Activated CD8-positive, alpha-beta memory T cell treated with anti-CD3 and anti-CD28 coated beads, Interleukin-2, amount 50 U/mL, for 1 hour (primary cell): ENCODE results near the gene NR2C2AP.

Experiments
- DNase-seq: peaks from one replicate; pipeline ENCODE4 v3.0.0-alpha.2; 2020; ENCODE audit errors: extremely low read depth

The NR2C2AP gene

GRCh38 chr19:19214892-19215291, 11.7 kb upstream of the NR2C2AP start:
- DNase-seq = no peak

GRCh38 chr19:19214159-19214490, 10.9 kb upstream of the NR2C2AP start:
- DNase-seq = no peak

GRCh38 chr19:19213426-19214158, 10.4 kb upstream of the NR2C2AP start:
- no peak for DNase-seq

GRCh38 chr19:19212916-19213315, 9.7 kb upstream of the NR2C2AP start:
- no peak for DNase-seq

GRCh38 chr19:19211499-19212420, 8.5 kb upstream of the NR2C2AP start, which contains the start of gene NCAN:
Gene NCAN (plus strand): TSS chr19:19211958. CDS start chr19:19216954, 4,996 bp downstream.
- DNase-seq = no peak

GRCh38 chr19:19209372-19209771, 6.2 kb upstream of the NR2C2AP start:
- no peak for DNase-seq

GRCh38 chr19:19207637-19208572, 4.7 kb upstream of the NR2C2AP start:
- DNase-seq = no peak

- DNase-seq = no peak
Observed at GRCh38 chr19:19206938-19207337, 3.7 kb upstream of the NR2C2AP start.

- no peak for DNase-seq
Observed at GRCh38 chr19:19205416-19206410, 2.5 kb upstream of the NR2C2AP start.

GRCh38 chr19:19204181-19204580, 967 bp upstream of the NR2C2AP start:
- DNase-seq = no peak

GRCh38 chr19:19202707-19203011, 555 bp downstream of the NR2C2AP start:
- DNase-seq = no peak

- DNase-seq = no peak
Observed at GRCh38 chr19:19201697-19202630, 1.2 kb downstream of the NR2C2AP start.

- no peak for DNase-seq
Observed at GRCh38 chr19:19193926-19194325, 9.3 kb downstream of the NR2C2AP start.

- no peak for DNase-seq
Observed at GRCh38 chr19:19192910-19193423, 10.2 kb downstream of the NR2C2AP start.

GRCh38 chr19:19192078-19192882, 10.9 kb downstream of the NR2C2AP start, which contains the start of the genes BORCS8 and RFXANK:
Gene BORCS8 (minus strand): TSS chr19:19192152. CDS start chr19:19192117, 35 bp downstream.
Gene RFXANK (plus strand): TSS chr19:19192258. CDS start chr19:19193947, 1,689 bp downstream.
- DNase-seq = peak; percentile 97

- no peak for DNase-seq
Observed at GRCh38 chr19:19191768-19192077, 11.5 kb downstream of the NR2C2AP start.

- DNase-seq = no peak
Observed at GRCh38 chr19:19186742-19187141, 16.5 kb downstream of the NR2C2AP start.
